Parathyroid adenoma (tissue), 2 donors: ENCODE results near the gene MOGAT3.
A peak's percentile ranks its signal among the peaks of the same experiment; 100 is the strongest.

Experiments
- H2AFZ ChIP-seq: fragments of 300-600 bp; sonication (generic); one replicate; pipeline ENCODE4 v1.7.0; 2017; ENCODE audit warnings: antibody characterized with exemption, mild to moderate bottlenecking
- H3K27ac ChIP-seq: fragments of 300-600 bp; sonication (generic); one replicate; pipeline ENCODE4 v1.7.0; 2017
- H3K27me3 ChIP-seq: fragments of 300-600 bp; sonication (generic); one replicate; pipeline ENCODE4 v1.7.0; 2017; ENCODE audit warnings: low read length; ENCODE audit not compliant: control insufficient read depth, insufficient read depth
- H3K36me3 ChIP-seq: fragments of 300-600 bp; sonication (generic); one replicate; pipeline ENCODE4 v1.7.0; 2017; ENCODE audit warnings: low read length; ENCODE audit not compliant: control insufficient read depth, insufficient read depth
- H3K4me1 ChIP-seq: fragments of 300-600 bp; sonication (generic); one replicate; pipeline ENCODE4 v1.7.0; 2017; ENCODE audit warnings: control low read depth
- H3K4me2 ChIP-seq: fragments of 300-600 bp; sonication (generic); one replicate; pipeline ENCODE4 v1.7.0; 2017; ENCODE audit warnings: low read length
- H3K4me3 ChIP-seq: fragments of 300-600 bp; sonication (generic); one replicate; pipeline ENCODE4 v1.7.0; 2017; ENCODE audit warnings: low read depth, low read length
- H3K79me2 ChIP-seq: fragments of 300-600 bp; sonication (generic); one replicate; pipeline ENCODE4 v1.7.0; 2017; ENCODE audit warnings: control low read depth
- H3K9ac ChIP-seq: fragments of 300-600 bp; sonication (generic); one replicate; pipeline ENCODE4 v1.7.0; 2017; ENCODE audit warnings: mild to moderate bottlenecking
- H3K9me3 ChIP-seq: fragments of 300-600 bp; sonication (generic); one replicate; pipeline ENCODE4 v1.7.0; 2017; ENCODE audit warnings: low read length; ENCODE audit not compliant: control insufficient read depth
- TF ChIP-seq, protein P1 (sequence below): fragments of 300-600 bp; sonication (generic); IDR thresholded peaks from one replicate; pipeline ENCODE4 v1.7.0; 2017; ENCODE audit warnings: antibody characterized with exemption, mild to moderate bottlenecking
- donor health status: primary hyperparathyroidism.

Gene MOGAT3

DNA sequence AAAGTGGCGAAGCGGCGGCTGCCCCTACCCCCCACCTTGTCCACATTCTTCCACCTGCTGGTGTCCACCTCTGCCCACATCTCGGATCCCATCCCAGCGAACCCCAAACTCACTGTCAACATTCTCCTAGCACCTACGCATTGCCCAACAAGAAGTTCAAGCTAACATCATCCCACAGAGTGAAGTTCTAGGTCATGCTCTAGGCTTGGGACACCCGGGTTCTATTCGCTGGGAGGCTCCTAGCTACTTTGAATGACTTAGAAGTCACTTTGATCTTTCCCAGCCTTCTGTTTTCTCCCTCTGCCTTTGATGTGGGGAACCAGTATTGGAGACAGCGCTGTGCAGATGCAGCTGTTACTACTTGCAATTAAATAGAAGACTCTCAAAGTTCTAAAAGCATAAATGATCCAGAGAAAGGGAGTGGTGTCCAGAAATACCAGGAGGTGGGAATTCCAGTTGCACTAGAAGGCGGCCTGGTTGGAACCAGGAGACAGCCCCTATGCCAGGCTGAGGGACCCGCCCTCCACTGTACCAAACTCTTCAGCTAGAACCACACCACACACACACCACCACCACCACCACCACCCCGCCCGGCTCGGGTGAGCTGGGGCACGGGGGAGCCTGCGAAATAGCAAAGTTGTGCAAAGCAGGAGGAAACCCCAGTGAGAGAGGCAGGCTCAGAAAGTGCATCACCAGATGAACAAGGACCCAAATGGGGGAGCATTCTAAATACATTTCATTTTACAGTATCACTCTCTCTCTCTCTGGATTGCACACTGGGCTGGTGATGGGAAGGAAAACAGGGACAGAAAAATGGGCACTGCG, 30.0 kb downstream of the MOGAT3 start:
- Histone ChIP-seq H3K9ac (no peak overlapping the region), H3K4me2 (no peak overlapping the region), H2AFZ (no peak overlapping the region), H3K4me1 (peaks cover 14% of the 10 kb centered on the region), H3K36me3 (no peaks in the 10 kb centered on the region), H3K9me3 (no peaks in the 10 kb centered on the region), H3K79me2 (no peaks in the 10 kb centered on the region), H3K4me3 (no peak overlapping the region), H3K27ac (no peak overlapping the region), H3K27me3 (peaks cover 34% of the 10 kb centered on the region)
- TF ChIP-seq, protein P1, sequence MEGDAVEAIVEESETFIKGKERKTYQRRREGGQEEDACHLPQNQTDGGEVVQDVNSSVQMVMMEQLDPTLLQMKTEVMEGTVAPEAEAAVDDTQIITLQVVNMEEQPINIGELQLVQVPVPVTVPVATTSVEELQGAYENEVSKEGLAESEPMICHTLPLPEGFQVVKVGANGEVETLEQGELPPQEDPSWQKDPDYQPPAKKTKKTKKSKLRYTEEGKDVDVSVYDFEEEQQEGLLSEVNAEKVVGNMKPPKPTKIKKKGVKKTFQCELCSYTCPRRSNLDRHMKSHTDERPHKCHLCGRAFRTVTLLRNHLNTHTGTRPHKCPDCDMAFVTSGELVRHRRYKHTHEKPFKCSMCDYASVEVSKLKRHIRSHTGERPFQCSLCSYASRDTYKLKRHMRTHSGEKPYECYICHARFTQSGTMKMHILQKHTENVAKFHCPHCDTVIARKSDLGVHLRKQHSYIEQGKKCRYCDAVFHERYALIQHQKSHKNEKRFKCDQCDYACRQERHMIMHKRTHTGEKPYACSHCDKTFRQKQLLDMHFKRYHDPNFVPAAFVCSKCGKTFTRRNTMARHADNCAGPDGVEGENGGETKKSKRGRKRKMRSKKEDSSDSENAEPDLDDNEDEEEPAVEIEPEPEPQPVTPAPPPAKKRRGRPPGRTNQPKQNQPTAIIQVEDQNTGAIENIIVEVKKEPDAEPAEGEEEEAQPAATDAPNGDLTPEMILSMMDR: no peak

DNA sequence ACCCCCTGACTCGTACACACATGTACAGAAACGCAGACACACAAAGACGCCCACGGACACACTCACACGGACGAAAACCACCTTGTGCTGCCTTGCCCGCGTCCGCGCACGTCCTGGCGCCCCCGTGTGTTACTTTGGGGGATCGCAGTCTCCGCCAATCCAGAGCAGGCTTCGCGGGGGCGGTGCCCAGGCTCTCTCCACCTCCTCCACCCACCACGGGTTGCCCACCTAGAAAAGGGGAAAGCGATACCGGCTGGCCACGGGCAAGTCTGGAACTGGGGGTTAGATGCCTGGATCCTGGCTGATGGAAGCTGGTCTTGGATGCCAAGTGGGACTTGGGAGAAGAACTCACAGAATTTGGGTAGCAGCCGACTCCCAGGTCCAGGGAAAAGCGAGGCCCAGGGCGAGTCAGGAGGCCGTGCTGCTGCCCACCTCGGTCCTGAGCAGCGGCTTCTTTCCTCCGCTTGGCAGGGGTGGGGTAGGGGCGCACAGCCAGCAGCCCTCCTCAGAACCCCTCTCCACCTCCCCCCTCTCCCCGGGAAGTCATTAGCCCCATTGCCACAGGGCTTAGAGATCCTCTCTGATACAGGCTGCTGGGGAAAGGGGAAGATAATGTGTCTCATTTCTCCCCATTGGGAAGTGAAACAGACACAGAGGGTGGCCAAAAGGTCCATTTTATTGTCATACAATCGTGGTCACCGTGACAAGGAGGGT, 30.8 kb downstream of the MOGAT3 start:
- Histone ChIP-seq H3K9me3 (no peaks in the 10 kb centered on the region), H2AFZ (no peak overlapping the region), H3K36me3 (no peaks in the 10 kb centered on the region), H3K9ac (no peak overlapping the region), H3K27ac (no peak overlapping the region), H3K4me3 (no peak overlapping the region), H3K79me2 (no peaks in the 10 kb centered on the region), H3K27me3 (peaks cover 34% of the 10 kb centered on the region), H3K4me1 (peaks cover 18% of the 10 kb centered on the region), H3K4me2 (no peak overlapping the region)
- TF ChIP-seq, protein P1: peak; percentile 91

GRCh38 chr7:101169110-101169837, 31.6 kb downstream of the MOGAT3 start:
- H3K9me3 ChIP-seq: no peaks in the 10 kb centered on the region
- H3K27me3 ChIP-seq: peaks cover 30% of the 10 kb centered on the region
- H3K4me2 ChIP-seq: no peak overlapping the region
- TF ChIP-seq, protein P1: no peak
- no peak overlapping the region for H2AFZ ChIP-seq
- H3K79me2 ChIP-seq: no peaks in the 10 kb centered on the region
- H3K9ac ChIP-seq: no peak overlapping the region
- no peak overlapping the region for H3K4me3 ChIP-seq
- no peaks in the 10 kb centered on the region for H3K36me3 ChIP-seq
- peaks cover 24% of the 10 kb centered on the region for H3K4me1 ChIP-seq
- H3K27ac ChIP-seq: no peak overlapping the region

DNA sequence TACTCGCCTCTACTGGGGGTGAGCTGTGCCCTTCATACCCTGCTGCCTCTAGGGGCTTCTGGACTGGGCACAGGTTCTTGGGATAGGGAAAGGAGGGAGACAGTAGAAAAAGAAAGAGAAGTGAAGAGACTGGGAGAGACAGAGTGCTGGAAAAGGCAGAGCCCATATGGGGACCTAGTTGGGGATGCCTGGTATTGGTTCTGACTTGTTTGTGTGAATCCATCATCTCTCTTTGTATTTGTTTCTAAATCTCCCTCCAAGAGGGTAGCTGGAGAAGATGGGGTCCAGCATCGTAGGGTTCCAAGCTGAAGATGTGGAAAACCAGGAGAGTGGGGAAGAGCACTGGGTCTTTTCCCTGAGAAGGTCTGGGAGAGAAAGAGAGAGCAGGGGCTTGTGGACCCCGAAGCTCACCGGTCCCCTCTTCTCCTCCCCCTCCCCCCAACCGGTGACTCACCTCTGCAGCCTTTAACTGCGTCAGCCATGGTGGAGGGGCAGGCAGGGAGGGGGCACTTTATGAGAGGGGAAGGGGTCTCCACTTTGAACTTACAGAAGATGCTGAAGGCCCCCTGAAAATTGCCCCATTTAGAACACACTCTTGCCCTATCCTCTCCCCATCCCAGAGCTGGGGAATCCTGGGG, 32.3 kb downstream of the MOGAT3 start:
- Histone ChIP-seq H3K4me2 (no peak overlapping the region), H3K27me3 (peaks cover 26% of the 10 kb centered on the region), H3K4me1 (peaks cover 24% of the 10 kb centered on the region), H3K4me3 (no peak overlapping the region), H3K36me3 (no peaks in the 10 kb centered on the region), H2AFZ (no peak overlapping the region), H3K79me2 (no peaks in the 10 kb centered on the region), H3K9me3 (no peaks in the 10 kb centered on the region), H3K9ac (no peak overlapping the region), H3K27ac (no peak overlapping the region)
- TF ChIP-seq, protein P1: no peak
